HG02870 (cell line): ENCODE data around the gene MRPL12.
"Not testable (repeated sequence)": the region's sequence is repeated elsewhere in the genome, so short reads cannot be mapped to it uniquely, and the experiment has no call there.

ENCODE experiments used
- ATAC-seq: cut with Tn5 transposase; IDR thresholded peaks from one replicate; pipeline ENCODE4 v1.9.1; 2021; ENCODE audit warnings: mild to moderate bottlenecking, moderate library complexity; ENCODE audit not compliant: unreplicated experiment

MRPL12 gene

GRCh38 chr17:81737947-81738800 lies 35.0 kb downstream of the MRPL12 start:
- ATAC-seq: no peak

GRCh38 chr17:81738801-81739393 lies 35.7 kb downstream of the MRPL12 start:
- ATAC-seq: no peak

- not testable (repeated sequence) for ATAC-seq
Measured at GRCh38 chr17:81739593-81739992, 36.4 kb downstream of the MRPL12 start.

GRCh38 chr17:81740395-81740961 lies 37.3 kb downstream of the MRPL12 start:
- ATAC-seq: no peak

- ATAC-seq: no peak
Measured at GRCh38 chr17:81741049-81741593, 38.0 kb downstream of the MRPL12 start.

GRCh38 chr17:81741594-81742452 lies 38.7 kb downstream of the MRPL12 start:
- no peak for ATAC-seq
